ENCODE measurements around the gene TSSC4. TPM values are rescaled to one million over a fixed set of nuclear protein-coding genes. Genes with fewer than 3 reads are reported as not detected.

Gene TSSC4
- total RNA-seq, 1 donor from 2014 or later: 59.7 TPM

DNA sequence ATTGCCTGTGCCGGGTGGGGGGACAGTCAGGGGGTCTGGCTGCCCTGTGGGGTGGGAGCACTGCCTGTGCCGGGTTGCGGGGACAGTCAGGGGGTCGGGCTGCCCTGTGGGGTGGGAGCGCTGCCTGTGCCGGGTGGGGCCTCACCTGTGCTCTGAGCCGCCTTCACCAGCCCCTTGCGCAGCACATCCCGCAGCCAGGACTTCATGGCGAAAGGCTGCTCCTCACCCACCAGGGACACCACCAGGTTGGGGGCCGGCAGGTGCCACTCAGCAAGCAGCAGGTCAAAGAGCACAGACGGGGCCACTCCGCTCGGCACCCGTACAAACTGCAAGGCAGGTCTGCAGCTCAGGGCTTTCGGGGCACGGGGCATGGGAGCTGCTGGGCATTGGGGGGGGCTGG is 21.4 kb downstream of the TSSC4 start:
- H3K9me3 Mint-ChIP-seq: no peaks in the 10 kb centered on the region
- H3K27me3 Mint-ChIP-seq: no peaks in the 10 kb centered on the region
- H3K4me3 Mint-ChIP-seq: no peak overlapping the region
- CTCF ChIA-PET: interaction anchor here (1.0 to 7.1 kb wide), 10 partner anchors 84 to 471 kb away, joined by 3 to 321 read pairs (median 14); partner anchors contain the start of genes C11orf21 and TSPAN32
- no peak for ATAC-seq (ENCODE audit: low read depth)
- no peak for DNase-seq
- no peak overlapping the region for H3K27ac Mint-ChIP-seq
- H3K4me1 Mint-ChIP-seq: peaks cover 6% of the 10 kb centered on the region
- intact Hi-C loops (cut with micrococcal nuclease): no loop called here
- TF ChIP-seq, protein P1, sequence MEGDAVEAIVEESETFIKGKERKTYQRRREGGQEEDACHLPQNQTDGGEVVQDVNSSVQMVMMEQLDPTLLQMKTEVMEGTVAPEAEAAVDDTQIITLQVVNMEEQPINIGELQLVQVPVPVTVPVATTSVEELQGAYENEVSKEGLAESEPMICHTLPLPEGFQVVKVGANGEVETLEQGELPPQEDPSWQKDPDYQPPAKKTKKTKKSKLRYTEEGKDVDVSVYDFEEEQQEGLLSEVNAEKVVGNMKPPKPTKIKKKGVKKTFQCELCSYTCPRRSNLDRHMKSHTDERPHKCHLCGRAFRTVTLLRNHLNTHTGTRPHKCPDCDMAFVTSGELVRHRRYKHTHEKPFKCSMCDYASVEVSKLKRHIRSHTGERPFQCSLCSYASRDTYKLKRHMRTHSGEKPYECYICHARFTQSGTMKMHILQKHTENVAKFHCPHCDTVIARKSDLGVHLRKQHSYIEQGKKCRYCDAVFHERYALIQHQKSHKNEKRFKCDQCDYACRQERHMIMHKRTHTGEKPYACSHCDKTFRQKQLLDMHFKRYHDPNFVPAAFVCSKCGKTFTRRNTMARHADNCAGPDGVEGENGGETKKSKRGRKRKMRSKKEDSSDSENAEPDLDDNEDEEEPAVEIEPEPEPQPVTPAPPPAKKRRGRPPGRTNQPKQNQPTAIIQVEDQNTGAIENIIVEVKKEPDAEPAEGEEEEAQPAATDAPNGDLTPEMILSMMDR (IDR thresholded peaks at IDR 0.05): no peak
- H3K36me3 Mint-ChIP-seq (ENCODE audit: low read depth): no peaks in the 10 kb centered on the region
- POLR2A ChIA-PET: no interaction called here

DNA sequence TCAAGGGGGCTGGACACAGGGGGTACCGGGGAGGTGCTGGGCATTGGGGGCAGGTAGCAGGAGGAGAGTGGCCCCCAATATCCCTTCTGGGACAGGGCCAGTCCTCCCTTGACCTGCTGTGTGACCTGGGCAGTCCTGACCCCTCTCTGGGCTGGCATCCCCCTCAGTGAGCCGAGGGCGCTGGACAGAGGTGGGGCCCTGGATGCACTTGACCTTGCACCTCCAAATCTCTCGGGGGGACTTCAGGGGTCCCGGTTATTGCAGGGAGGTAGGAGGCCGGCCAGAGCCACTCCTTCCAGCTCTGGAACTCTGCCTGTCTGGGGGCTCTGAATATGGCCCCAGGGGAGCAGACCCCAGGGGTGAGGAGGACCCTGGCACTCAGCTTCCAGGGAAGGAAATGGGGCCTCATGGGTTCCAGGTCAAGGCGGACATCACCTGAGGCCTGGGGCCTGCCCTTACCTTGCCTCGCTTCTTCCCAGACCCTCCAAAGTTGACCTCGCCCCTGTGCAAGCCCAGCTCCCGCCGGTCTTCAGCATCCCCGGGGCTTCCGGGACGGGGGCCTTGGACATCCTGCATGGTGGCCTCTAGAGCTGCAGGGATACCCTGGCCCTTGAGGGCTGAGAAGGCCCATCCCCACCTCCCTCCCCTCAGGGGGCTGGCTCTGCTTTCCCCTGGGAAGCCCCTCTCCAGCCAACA is 22.1 kb downstream of the TSSC4 start:
- Mint-ChIP-seq H3K9me3 (no peaks in the 10 kb centered on the region), H3K4me1 (peaks cover 6% of the 10 kb centered on the region), H3K27me3 (no peaks in the 10 kb centered on the region), H3K4me3 (no peak overlapping the region), H3K36me3 (ENCODE audit: low read depth) (no peaks in the 10 kb centered on the region), H3K27ac (no peak overlapping the region)
- ChIA-PET CTCF (interaction anchor here (0.7 to 7.1 kb wide), 4 partner anchors 9 to 236 kb away, joined by 3 to 321 read pairs (median 26); partner anchors contain the start of genes C11orf21 and TSPAN32), POLR2A (interaction anchor here (1.1 kb wide), 1 partner anchor 118 kb away, joined by 3 read pairs; no protein-coding TSS in a partner anchor)
- ATAC-seq (ENCODE audit: low read depth) (no peak), DNase-seq (no peak)
- TF ChIP-seq, protein P1 (IDR thresholded peaks at IDR 0.05): no peak
- intact Hi-C loops (cut with micrococcal nuclease): no loop called here

DNA sequence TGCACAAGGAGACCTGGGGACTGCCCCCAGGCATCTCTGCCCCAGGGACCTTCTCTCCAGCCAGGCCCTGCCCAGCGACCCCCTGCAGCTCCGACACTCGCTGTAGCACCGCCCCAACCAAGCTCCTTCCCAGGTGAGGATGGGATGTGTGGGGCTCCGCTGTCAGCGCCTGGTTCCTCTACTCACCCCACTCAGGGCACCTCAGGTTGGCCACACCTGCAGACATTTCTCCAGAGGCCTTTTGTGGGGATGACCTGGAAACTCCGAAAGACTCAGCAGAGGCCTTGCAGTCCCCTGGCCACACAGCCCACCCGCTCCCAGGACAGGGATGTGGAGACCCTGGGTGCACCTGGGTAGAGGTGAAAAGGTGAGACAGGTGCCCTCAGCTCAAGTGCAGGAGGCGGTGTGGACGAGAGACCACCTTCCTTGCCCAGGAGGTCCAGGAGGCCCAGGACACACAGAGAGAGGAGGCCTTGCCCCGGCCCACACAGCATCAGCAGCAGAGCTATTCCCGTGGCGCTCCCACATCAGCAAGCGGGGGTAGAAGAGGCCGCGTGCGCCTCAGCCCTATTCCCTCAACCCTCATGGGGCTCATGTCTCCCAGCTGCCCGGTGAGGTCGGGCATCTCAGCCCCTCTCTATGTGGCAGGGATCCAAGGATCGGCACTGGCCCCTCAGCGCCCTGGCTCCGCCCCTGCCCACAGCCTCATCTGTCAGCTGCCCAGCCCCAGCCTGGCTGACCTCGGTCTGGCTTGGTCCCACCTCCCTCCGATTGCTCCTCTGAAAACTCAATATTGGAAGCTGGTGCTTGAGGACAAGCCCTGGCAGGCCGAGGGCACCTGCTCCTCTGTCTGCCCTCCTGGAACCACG is 22.8 kb downstream of the TSSC4 start:
- ChIA-PET POLR2A (interaction anchor here (1.1 kb wide), 1 partner anchor 119 kb away, joined by 3 read pairs; no protein-coding TSS in a partner anchor), CTCF (interaction anchor here (0.7 to 7.1 kb wide), 3 partner anchors 8 to 237 kb away, joined by 3 to 321 read pairs (median 4); partner anchors contain the start of genes C11orf21 and TSPAN32)
- H3K27me3 Mint-ChIP-seq: no peaks in the 10 kb centered on the region
- TF ChIP-seq, protein P1 (IDR thresholded peaks at IDR 0.05): no peak
- DNase-seq (no peak), ATAC-seq (ENCODE audit: low read depth) (no peak)
- H3K4me1 Mint-ChIP-seq: peaks cover 6% of the 10 kb centered on the region
- intact Hi-C loops (cut with micrococcal nuclease): no loop called here
- no peak overlapping the region for H3K4me3 Mint-ChIP-seq
- H3K9me3 Mint-ChIP-seq: no peaks in the 10 kb centered on the region
- H3K36me3 Mint-ChIP-seq (ENCODE audit: low read depth): no peaks in the 10 kb centered on the region
- no peak overlapping the region for H3K27ac Mint-ChIP-seq

DNA sequence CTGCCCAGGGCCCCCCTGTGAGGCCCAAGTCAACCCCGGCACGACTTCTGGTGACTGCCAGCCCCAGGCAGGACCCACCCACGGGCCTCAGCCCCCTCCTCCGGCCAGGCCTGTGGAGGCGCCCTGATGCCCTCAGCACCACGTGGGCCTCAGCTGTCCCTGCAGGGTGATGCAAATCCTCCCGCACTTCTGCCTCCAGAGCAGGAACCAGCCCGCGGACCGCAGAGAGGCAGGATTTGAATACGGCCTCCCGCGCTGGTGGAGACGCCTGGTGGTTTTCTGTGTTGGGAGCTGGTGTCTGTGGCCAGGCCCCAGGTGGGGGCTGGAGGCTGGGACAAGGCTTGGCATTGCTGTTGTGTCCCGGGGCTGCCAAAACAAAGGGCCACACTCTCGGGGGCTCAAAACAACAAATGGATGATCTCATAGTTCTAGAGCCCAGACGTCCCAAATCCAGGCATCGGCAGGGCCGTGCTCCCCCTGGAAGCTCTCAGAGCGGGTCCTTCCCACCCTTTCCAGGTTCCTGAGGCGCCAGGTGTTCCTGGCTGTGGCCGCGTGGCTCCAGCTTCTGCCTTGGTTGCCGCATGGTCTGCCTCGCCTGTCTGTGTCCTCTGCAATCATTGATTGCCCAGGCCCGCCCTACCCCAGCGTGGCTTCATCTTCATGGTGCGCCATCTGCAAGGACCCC is 24.4 kb downstream of the TSSC4 start:
- POLR2A ChIA-PET: no interaction called here
- no peak overlapping the region for H3K4me3 Mint-ChIP-seq

More for the DNA sequence above, 24.4 kb downstream of the TSSC4 start:
- Mint-ChIP-seq H3K27ac (no peak overlapping the region), H3K9me3 (no peaks in the 10 kb centered on the region), H3K27me3 (no peaks in the 10 kb centered on the region), H3K36me3 (ENCODE audit: low read depth) (no peaks in the 10 kb centered on the region), H3K4me1 (peaks cover 2% of the 10 kb centered on the region)
- CTCF ChIA-PET: interaction anchor here (1.3 to 5.5 kb wide), 3 partner anchors 103 to 467 kb away, joined by 3 to 102 read pairs (median 5); no protein-coding TSS in a partner anchor
- TF ChIP-seq, protein P1 (IDR thresholded peaks at IDR 0.05): no peak
- ATAC-seq (ENCODE audit: low read depth): no peak
- DNase-seq: no peak
- intact Hi-C loops (cut with micrococcal nuclease): no loop called here

Data from activated B cell treated with CpG ODN at 0.5 μM for 24 hours (primary cell).